Measurements from ENCODE around the gene GLRX. TPM values are rescaled to one million over a fixed set of nuclear protein-coding genes. Genes with fewer than 3 reads are reported as not detected.

Gene GLRX
- total and polyA plus RNA-seq, 2 of the 13 experiments (the other 11 are each of a cell fraction or from before 2014, with no cell fraction given) = 63.8 to 499 TPM

GRCh38 chr5:95826949-95827891, 4.7 kb upstream of the GLRX start (continued):
- TF ChIP-seq DPF2 (CRISPR knock-in tag; IDR thresholded peaks at IDR 0.05; ENCODE audit: borderline replicate concordance, low read depth) = peak; percentile 89
- TF ChIP-seq PRMT3 (CRISPR knock-in tag; IDR thresholded peaks at IDR 0.05; ENCODE audit: borderline replicate concordance, low read depth) = no peak
- no peak for TF ChIP-seq CAMTA2 (CRISPR knock-in tag; IDR thresholded peaks at IDR 0.05; ENCODE audit: borderline replicate concordance)
- TF ChIP-seq PAX8 (CRISPR knock-in tag; IDR thresholded peaks at IDR 0.05; ENCODE audit: borderline replicate concordance) = no peak
- TF ChIP-seq ZNF101 (CRISPR knock-in tag; IDR thresholded peaks at IDR 0.05; ENCODE audit: borderline replicate concordance, low read depth) = no peak
- TF ChIP-seq ZNF34 (CRISPR knock-in tag; IDR thresholded peaks at IDR 0.05; ENCODE audit: borderline replicate concordance) = no peak
- no peak for TF ChIP-seq MAFF (IDR thresholded peaks at IDR 0.05; ENCODE audit: low read depth, low read length)
- TF ChIP-seq MIXL1 (CRISPR knock-in tag; IDR thresholded peaks at IDR 0.05) = no peak
- peak; percentile 51; the same call in 1 of the 2 replicates for TF ChIP-seq HMGXB3 (CRISPR knock-in tag; IDR thresholded peaks at IDR 0.05; ENCODE audit: borderline replicate concordance)
- no peak for TF ChIP-seq DBP (CRISPR knock-in tag; IDR thresholded peaks at IDR 0.05; ENCODE audit: not compliant biosample characterization)
- TF ChIP-seq ZNF142 (CRISPR knock-in tag; IDR thresholded peaks at IDR 0.05) = peak; percentile 44; the same call in 1 of the 2 replicates
- peak; percentile 67; the same call in 1 of the 2 replicates for TF ChIP-seq ZNF670 (CRISPR knock-in tag; IDR thresholded peaks at IDR 0.05; ENCODE audit: borderline replicate concordance)
- no peak for TF ChIP-seq ZNF274 (CRISPR knock-in tag; IDR thresholded peaks at IDR 0.05)
- no peak for TF ChIP-seq SMYD3 (CRISPR knock-in tag; IDR thresholded peaks at IDR 0.05)
- no peak for TF ChIP-seq ZNF432 (CRISPR knock-in tag; IDR thresholded peaks at IDR 0.05; ENCODE audit: borderline replicate concordance)
- TF ChIP-seq ZNF367 (CRISPR knock-in tag; IDR thresholded peaks at IDR 0.05; ENCODE audit: borderline replicate concordance) = no peak
- TF ChIP-seq ERF (CRISPR knock-in tag; IDR thresholded peaks at IDR 0.05) = peak; percentile 85; the same call in 1 of the 2 replicates
- TF ChIP-seq KDM1A (CRISPR knock-in tag; IDR thresholded peaks at IDR 0.05) = peak; percentile 80

Data from HepG2 (cell line).